Smooth muscle cell (in vitro differentiated cells): Measurements from ENCODE around the gene AADACL3. TPM values are rescaled to one million over a fixed set of nuclear protein-coding genes. Genes with fewer than 3 reads are reported as not detected.
"Not testable (repeated sequence)": the region's sequence is repeated elsewhere in the genome, so short reads cannot be mapped to it uniquely, and the experiment has no call there.

Experiments used
- DNase-seq: peaks from one replicate; lab custom pipeline; 2025; ENCODE audit not compliant: unreplicated experiment; lab: John Stamatoyannopoulos, UW
- H2AFZ ChIP-seq: fragments of 200-600 bp; sonication (generic); 2 replicates; pipeline ENCODE4 v1.6.0; 2016; ENCODE audit warnings: antibody characterized with exemption, low read depth, mild to moderate bottlenecking
- H3F3A ChIP-seq: fragments of 200-600 bp; sonication (generic); 2 replicates; pipeline ENCODE4 v1.6.0; 2017; ENCODE audit warnings: antibody characterized with exemption, low read depth
- H3K27ac ChIP-seq: fragments of 200-600 bp; sonication (generic); 2 replicates; pipeline ENCODE4 v1.5.1; 2016; ENCODE audit warnings: low read depth, mild to moderate bottlenecking
- H3K27me3 ChIP-seq: fragments of 200-600 bp; sonication (generic); 2 replicates; pipeline ENCODE4 v1.6.1; 2016; ENCODE audit warnings: low read depth, mild to moderate bottlenecking
- H3K36me3 ChIP-seq: fragments of 200-600 bp; sonication (generic); 2 replicates; pipeline ENCODE4 v1.5.1; 2016; ENCODE audit warnings: low read depth
- H3K4me1 ChIP-seq: fragments of 200-600 bp; sonication (generic); 2 replicates; pipeline ENCODE4 v1.5.1; 2016; ENCODE audit warnings: low read depth
- H3K4me2 ChIP-seq: fragments of 200-600 bp; sonication (generic); 2 replicates; pipeline ENCODE4 v1.6.0; 2016; ENCODE audit warnings: mild to moderate bottlenecking
- H3K4me3 ChIP-seq: fragments of 200-600 bp; sonication (generic); 2 replicates; pipeline ENCODE4 v1.5.1; 2016; ENCODE audit warnings: mild to moderate bottlenecking
- H3K79me2 ChIP-seq: fragments of 200-600 bp; sonication (generic); 2 replicates; pipeline ENCODE4 v1.6.0; 2016; ENCODE audit warnings: low read depth, mild to moderate bottlenecking
- H3K9ac ChIP-seq: fragments of 200-600 bp; sonication (generic); 2 replicates; pipeline ENCODE4 v1.6.0; 2016; ENCODE audit warnings: low read depth
- H3K9me3 ChIP-seq: fragments of 200-600 bp; sonication (generic); replicated peaks from 2 replicates; pipeline ENCODE4 v1.5.1; 2016; ENCODE audit warnings: low read depth
- H4K20me1 ChIP-seq: fragments of 200-600 bp; sonication (generic); 2 replicates; pipeline ENCODE4 v1.6.0; 2016; ENCODE audit warnings: low read depth
- CTCF ChIP-seq: fragments of 200-600 bp; sonication (generic); IDR thresholded peaks from 2 replicates; pipeline ENCODE4 v1.5.1; 2017; ENCODE audit warnings: borderline replicate concordance, mild to moderate bottlenecking, antibody characterized with exemption; ENCODE audit not compliant: insufficient read depth, poor library complexity, severe bottlenecking
- WGBS: methylation state at CpG from one replicate; pipeline ENCODE4 v1.1.7; 2016; ENCODE audit warnings: low lambda C conversion rate; 5-methylcytosine and 5-hydroxymethylcytosine counted together
- polyA plus RNA-seq: library from polyadenylated mRNA; unstranded; fragments of >200 nt; fragmentation: Nextera tagmentation; extraction: Ambion mirVana; gene quantifications from 2 replicates; pipeline ENCODE4 v1.2.1, GENCODE V29; 2016
- total RNA-seq: library from RNA; depleted of rRNA; stranded (reverse); fragments of >200 nt; gene quantifications from 2 replicates; pipeline ENCODE4 v1.2.3, GENCODE V29; 2014

The AADACL3 gene
- total and polyA plus RNA-seq, 2 experiments from 2014 or later: 0.13 to 0.25 TPM

GRCh38 chr1:12674358-12674757, 41.6 kb upstream of the AADACL3 start:
- H4K20me1 ChIP-seq: no peaks in the 10 kb centered on the region
- no peak for TF ChIP-seq CTCF
- H3K9ac ChIP-seq: no peak overlapping the region
- H3F3A ChIP-seq: no peaks in the 10 kb centered on the region
- no peaks in the 10 kb centered on the region for H3K9me3 ChIP-seq
- no peak for DNase-seq
- no peaks in the 10 kb centered on the region for H3K79me2 ChIP-seq
- H3K27ac ChIP-seq: no peak overlapping the region
- no peak overlapping the region for H2AFZ ChIP-seq
- H3K4me1 ChIP-seq: no peaks in the 10 kb centered on the region
- H3K4me3 ChIP-seq: no peak overlapping the region
- H3K4me2 ChIP-seq: no peak overlapping the region
- H3K27me3 ChIP-seq: peaks cover 11% of the 10 kb centered on the region
- no peaks in the 10 kb centered on the region for H3K36me3 ChIP-seq

- not testable (repeated sequence) for H3K27ac ChIP-seq, DNase-seq, H4K20me1 ChIP-seq, H3K4me3 ChIP-seq, H2AFZ ChIP-seq, H3F3A ChIP-seq, H3K36me3 ChIP-seq, H3K79me2 ChIP-seq, H3K4me2 ChIP-seq, H3K9ac ChIP-seq, H3K9me3 ChIP-seq, H3K27me3 ChIP-seq, H3K4me1 ChIP-seq
- 94% methylated on average over 4 of the region's 4 CpGs for WGBS
These were observed 39.8 kb upstream of the AADACL3 start for GRCh38 chr1:12676122-12676521.

- no peaks in the 10 kb centered on the region for H4K20me1 ChIP-seq
- H3K36me3 ChIP-seq: no peaks in the 10 kb centered on the region
- H3K4me2 ChIP-seq: no peak overlapping the region
- WGBS: 90% methylated on average over 1 of the region's 1 CpG
- no peak for TF ChIP-seq CTCF
- H3K9me3 ChIP-seq: no peaks in the 10 kb centered on the region
- H3K27ac ChIP-seq: no peak overlapping the region
- no peaks in the 10 kb centered on the region for H3F3A ChIP-seq
- no peaks in the 10 kb centered on the region for H3K27me3 ChIP-seq
- no peak overlapping the region for H2AFZ ChIP-seq
- no peak overlapping the region for H3K4me3 ChIP-seq
- no peaks in the 10 kb centered on the region for H3K4me1 ChIP-seq
- no peak overlapping the region for H3K9ac ChIP-seq
- H3K79me2 ChIP-seq: no peaks in the 10 kb centered on the region
- no peak for DNase-seq
These were observed 38.3 kb upstream of the AADACL3 start for GRCh38 chr1:12677565-12677964.

GRCh38 chr1:12678350-12678749, 37.6 kb upstream of the AADACL3 start:
- no peak overlapping the region for H3K9ac ChIP-seq
- 88% methylated on average over 2 of the region's 2 CpGs for WGBS
- no peak overlapping the region for H3K4me2 ChIP-seq
- TF ChIP-seq CTCF: no peak
- no peaks in the 10 kb centered on the region for H3F3A ChIP-seq
- H4K20me1 ChIP-seq: no peaks in the 10 kb centered on the region
- H3K9me3 ChIP-seq: no peaks in the 10 kb centered on the region
- no peak for DNase-seq
- H3K4me3 ChIP-seq: no peak overlapping the region
- no peaks in the 10 kb centered on the region for H3K4me1 ChIP-seq
- no peaks in the 10 kb centered on the region for H3K36me3 ChIP-seq
- no peaks in the 10 kb centered on the region for H3K27me3 ChIP-seq
- no peaks in the 10 kb centered on the region for H3K79me2 ChIP-seq
- no peak overlapping the region for H2AFZ ChIP-seq
- no peak overlapping the region for H3K27ac ChIP-seq
